Breast epithelium (tissue), 4 donors: ENCODE data around the gene BIRC5. TPM values are rescaled to one million over a fixed set of nuclear protein-coding genes. Genes with fewer than 3 reads are reported as not detected.

Experiments used
- DNase-seq, 2 donors: peaks; one replicate each; pipeline ENCODE4 v3.0.0-alpha.2; 2019; ENCODE audit warnings: low spot score in 2 of 2
- H3K27ac ChIP-seq, 2 donors: fragments of 200-600 bp; sonication (generic) in 1 of 2; one replicate each; pipeline ENCODE4 v1.5.1; 2016 to 2019; ENCODE audit warnings: mild to moderate bottlenecking in 1 of 2
- H3K27me3 ChIP-seq, 2 donors: fragments of 200-600 bp; sonication (generic) in 1 of 2; one replicate each; pipeline versions ENCODE4 v1.5.1 to v1.6.0; 2017 to 2019; ENCODE audit warnings: control low read depth in 1 of 2, mild to moderate bottlenecking in 1 of 2
- H3K36me3 ChIP-seq: fragments of 200-600 bp; one replicate; pipeline ENCODE4 v1.5.1; 2019
- H3K4me1 ChIP-seq, 2 donors: fragments of 200-600 bp; sonication (generic); one replicate each; pipeline ENCODE4 v1.5.1; 2016 to 2019; ENCODE audit warnings: control low read depth in 1 of 2
- H3K4me3 ChIP-seq, 3 donors: fragments of 200-600 bp; sonication (generic); 1 replicate in 2 of 3; 2 replicates in 1 of 3; pipeline ENCODE4 v1.5.1; 2016 to 2019; ENCODE audit warnings: mild to moderate bottlenecking in 3 of 3, moderate library complexity in 2 of 3
- H3K9me3 ChIP-seq, 2 donors: fragments of 200-600 bp; sonication (generic) in 1 of 2; one replicate each; pipeline ENCODE4 v1.5.1; 2016 to 2019; ENCODE audit warnings: control low read depth in 1 of 2
- POLR2A ChIP-seq: fragments of 450-650 bp; IDR thresholded peaks from one replicate; pipeline ENCODE4 v1.6.1; 2016; ENCODE audit warnings: antibody characterized with exemption, mild to moderate bottlenecking, moderate library complexity
- POLR2AphosphoS5 ChIP-seq, 3 donors: sonication (generic); formaldehyde crosslinking; IDR thresholded peaks; one replicate each; pipeline ENCODE4 v1.6.1; 2017; ENCODE audit warnings: antibody characterized with exemption in 3 of 3
- intact Hi-C: fragments of 100-400 bp; cut with DNase I; formaldehyde crosslinking; loops from one replicate; pipeline ENCODE4 v1.15.1; 2023; ENCODE audit warnings: low total_unique reads
- total RNA-seq, 3 donors: library from RNA; depleted of rRNA; stranded (reverse); fragments of >200 nt; gene quantifications; one replicate each; pipeline ENCODE4 v1.1.0, GENCODE V29; 2016
- TF ChIP-seq, protein P1 (sequence below), 3 donors: fragments of 450-650 bp; IDR thresholded peaks; one replicate each; pipeline ENCODE4 v1.5.1; 2016 to 2017; ENCODE audit warnings: antibody characterized with exemption in 3 of 3, mild to moderate bottlenecking in 3 of 3, moderate library complexity in 3 of 3

BIRC5 gene
- total RNA-seq, 3 donors from 2014 or later = 0.29 to 1.9 (median 0.33) TPM

GRCh38 chr17:78176548-78177025 lies 37.5 kb upstream of the BIRC5 start:
- Histone ChIP-seq H3K27me3 (no peaks in the 10 kb centered on the region), H3K9me3 (no peaks in the 10 kb centered on the region), H3K4me3 (no peak overlapping the region), H3K36me3 (no peaks in the 10 kb centered on the region), H3K27ac (peak overlapping the region; percentile 34 to 91), H3K4me1 (peaks cover 5 to 16% of the 10 kb centered on the region in 2 donors)
- DNase-seq = no peak
- TF ChIP-seq, protein P1, sequence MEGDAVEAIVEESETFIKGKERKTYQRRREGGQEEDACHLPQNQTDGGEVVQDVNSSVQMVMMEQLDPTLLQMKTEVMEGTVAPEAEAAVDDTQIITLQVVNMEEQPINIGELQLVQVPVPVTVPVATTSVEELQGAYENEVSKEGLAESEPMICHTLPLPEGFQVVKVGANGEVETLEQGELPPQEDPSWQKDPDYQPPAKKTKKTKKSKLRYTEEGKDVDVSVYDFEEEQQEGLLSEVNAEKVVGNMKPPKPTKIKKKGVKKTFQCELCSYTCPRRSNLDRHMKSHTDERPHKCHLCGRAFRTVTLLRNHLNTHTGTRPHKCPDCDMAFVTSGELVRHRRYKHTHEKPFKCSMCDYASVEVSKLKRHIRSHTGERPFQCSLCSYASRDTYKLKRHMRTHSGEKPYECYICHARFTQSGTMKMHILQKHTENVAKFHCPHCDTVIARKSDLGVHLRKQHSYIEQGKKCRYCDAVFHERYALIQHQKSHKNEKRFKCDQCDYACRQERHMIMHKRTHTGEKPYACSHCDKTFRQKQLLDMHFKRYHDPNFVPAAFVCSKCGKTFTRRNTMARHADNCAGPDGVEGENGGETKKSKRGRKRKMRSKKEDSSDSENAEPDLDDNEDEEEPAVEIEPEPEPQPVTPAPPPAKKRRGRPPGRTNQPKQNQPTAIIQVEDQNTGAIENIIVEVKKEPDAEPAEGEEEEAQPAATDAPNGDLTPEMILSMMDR (IDR thresholded peaks at IDR 0.05) = peak; percentile 56 to 78 (median 66)
- no peak for TF ChIP-seq POLR2AphosphoS5 (IDR thresholded peaks at IDR 0.05)
- intact Hi-C loops = loop anchor here (10.0 kb wide), 1 partner anchor 62 kb away; no protein-coding TSS in a partner anchor

DNA sequence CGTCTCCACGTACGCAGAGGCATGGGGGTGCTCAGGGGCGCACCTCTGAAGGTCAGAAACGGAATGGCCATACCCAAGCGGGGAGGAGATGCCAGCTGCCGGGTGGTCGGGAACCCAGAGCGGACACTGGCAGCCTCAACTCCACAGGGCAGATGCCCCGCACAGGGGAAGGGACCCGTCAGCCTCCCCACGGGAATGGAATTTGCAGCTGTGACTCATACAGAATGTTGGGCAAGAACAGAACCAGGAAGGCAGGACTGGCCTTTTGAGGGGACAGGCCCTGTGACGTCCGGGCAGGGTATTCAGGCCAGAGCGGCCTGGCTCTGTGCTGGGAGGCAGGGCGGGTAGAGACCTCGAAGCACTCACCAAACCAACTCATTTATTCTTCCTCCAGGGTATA lies 34.7 kb upstream of the BIRC5 start:
- Histone ChIP-seq H3K4me1 (peaks cover 5 to 13% of the 10 kb centered on the region in 2 donors), H3K9me3 (no peaks in the 10 kb centered on the region), H3K36me3 (no peaks in the 10 kb centered on the region), H3K4me3 (no peak overlapping the region), H3K27ac (peak overlapping the region; percentile 83 to 92), H3K27me3 (no peaks in the 10 kb centered on the region)
- TF ChIP-seq POLR2AphosphoS5 (IDR thresholded peaks at IDR 0.05) (peak in 2 of 3 donors; percentile 47 to 50), POLR2A (no peak)
- TF ChIP-seq, protein P1 (IDR thresholded peaks at IDR 0.05) = no peak
- intact Hi-C loops = loop anchor here (10.0 kb wide), 1 partner anchor 65 kb away; no protein-coding TSS in a partner anchor
- peak in 1 of 2 donors; percentile 73 for DNase-seq

- Histone ChIP-seq H3K36me3 (no peaks in the 10 kb centered on the region), H3K4me1 (peaks cover 4 to 12% of the 10 kb centered on the region in 2 donors), H3K4me3 (no peak overlapping the region), H3K27me3 (no peaks in the 10 kb centered on the region), H3K9me3 (no peaks in the 10 kb centered on the region), H3K27ac (peak overlapping the region; percentile 83 to 92)
- no peak for DNase-seq
- intact Hi-C loops = no loop called here
- no peak for TF ChIP-seq POLR2AphosphoS5 (IDR thresholded peaks at IDR 0.05)
These were observed 34.0 kb upstream of the BIRC5 start for GRCh38 chr17:78180083-78180482.

- H3K27me3 ChIP-seq = no peaks in the 10 kb centered on the region
- TF ChIP-seq POLR2A = no peak
- no peak for TF ChIP-seq POLR2AphosphoS5 (IDR thresholded peaks at IDR 0.05)
- TF ChIP-seq, protein P1 (IDR thresholded peaks at IDR 0.05) = no peak
- intact Hi-C loops = no loop called here
- H3K9me3 ChIP-seq = no peaks in the 10 kb centered on the region
- H3K36me3 ChIP-seq = no peaks in the 10 kb centered on the region
- peak overlapping the region in 1 of 2 donors; percentile 92 for H3K27ac ChIP-seq
- H3K4me3 ChIP-seq = no peak overlapping the region
- H3K4me1 ChIP-seq = peaks cover under 1 to 8% of the 10 kb centered on the region in 2 donors
- DNase-seq = no peak
These were observed 33.5 kb upstream of the BIRC5 start for GRCh38 chr17:78180508-78180907.

DNA sequence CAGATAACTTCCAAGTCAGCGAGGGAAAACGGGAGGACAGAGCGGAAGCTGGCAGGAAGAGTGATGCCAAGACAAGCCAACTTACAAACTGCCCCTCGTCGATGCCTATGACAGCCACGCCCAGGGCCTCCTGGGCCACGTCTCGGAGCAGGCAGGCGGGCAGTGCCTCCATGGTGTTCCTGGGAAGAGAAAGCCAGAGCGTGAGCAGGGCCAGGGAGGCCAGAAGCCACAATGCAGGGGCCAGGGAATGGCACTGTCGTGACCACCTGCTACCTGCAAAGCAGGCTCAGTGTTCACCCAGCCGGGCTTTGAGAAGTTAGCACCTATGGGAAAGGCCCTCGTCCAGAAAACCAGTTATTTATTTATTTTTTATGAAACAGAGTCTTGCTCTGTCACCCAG lies 31.5 kb upstream of the BIRC5 start:
- intact Hi-C loops = no loop called here
- Histone ChIP-seq H3K4me1 (peaks cover 3 to 10% of the 10 kb centered on the region in 2 donors), H3K27me3 (no peaks in the 10 kb centered on the region), H3K36me3 (no peaks in the 10 kb centered on the region), H3K9me3 (no peaks in the 10 kb centered on the region), H3K27ac (no peak overlapping the region), H3K4me3 (no peak overlapping the region)
- DNase-seq = no peak
- TF ChIP-seq POLR2AphosphoS5 (IDR thresholded peaks at IDR 0.05) (no peak), POLR2A (no peak)
- TF ChIP-seq, protein P1 (IDR thresholded peaks at IDR 0.05) = no peak
